Prostate gland (tissue), 2 donors: ENCODE measurements around the gene OR8S1.

ENCODE experiments used
- POLR2AphosphoS5 ChIP-seq: sonication (generic); formaldehyde crosslinking; IDR thresholded peaks from one replicate; pipeline ENCODE4 v1.6.1; 2017; ENCODE audit warnings: antibody characterized with exemption
- TF ChIP-seq, protein P1 (sequence below), 4 experiments: fragments of 200-600 bp in 2 of 4; fragments of 450-650 bp in 2 of 4; sonication (generic) in 2 of 4; IDR thresholded peaks; 1 replicate in 3 of 4; 2 replicates in 1 of 4; pipeline ENCODE4 v1.5.1; 2016 to 2019; ENCODE audit warnings: antibody characterized with exemption in 4 of 4, mild to moderate bottlenecking in 2 of 4, moderate library complexity in 2 of 4

DNA sequence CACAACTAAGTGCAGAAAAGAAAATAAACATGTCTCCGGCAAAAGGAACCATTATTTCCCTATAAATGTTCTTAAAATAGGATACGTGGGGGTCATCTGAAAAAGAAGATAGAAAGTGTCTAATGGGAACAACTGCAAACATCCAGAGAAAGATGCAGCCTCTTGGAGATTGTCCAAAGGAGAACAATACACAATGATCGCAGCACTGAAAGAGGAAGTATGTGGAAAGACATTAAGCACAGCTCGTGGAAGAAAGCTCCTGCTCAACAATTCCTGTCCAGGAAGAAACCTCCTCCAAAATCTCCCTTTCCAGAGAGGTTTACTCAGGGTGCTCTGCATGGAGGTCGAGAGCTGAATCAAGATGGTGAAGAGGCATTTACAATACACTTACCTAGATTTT is 46.9 kb downstream of the OR8S1 start:
- TF ChIP-seq POLR2AphosphoS5: no peak
- TF ChIP-seq, protein P1, sequence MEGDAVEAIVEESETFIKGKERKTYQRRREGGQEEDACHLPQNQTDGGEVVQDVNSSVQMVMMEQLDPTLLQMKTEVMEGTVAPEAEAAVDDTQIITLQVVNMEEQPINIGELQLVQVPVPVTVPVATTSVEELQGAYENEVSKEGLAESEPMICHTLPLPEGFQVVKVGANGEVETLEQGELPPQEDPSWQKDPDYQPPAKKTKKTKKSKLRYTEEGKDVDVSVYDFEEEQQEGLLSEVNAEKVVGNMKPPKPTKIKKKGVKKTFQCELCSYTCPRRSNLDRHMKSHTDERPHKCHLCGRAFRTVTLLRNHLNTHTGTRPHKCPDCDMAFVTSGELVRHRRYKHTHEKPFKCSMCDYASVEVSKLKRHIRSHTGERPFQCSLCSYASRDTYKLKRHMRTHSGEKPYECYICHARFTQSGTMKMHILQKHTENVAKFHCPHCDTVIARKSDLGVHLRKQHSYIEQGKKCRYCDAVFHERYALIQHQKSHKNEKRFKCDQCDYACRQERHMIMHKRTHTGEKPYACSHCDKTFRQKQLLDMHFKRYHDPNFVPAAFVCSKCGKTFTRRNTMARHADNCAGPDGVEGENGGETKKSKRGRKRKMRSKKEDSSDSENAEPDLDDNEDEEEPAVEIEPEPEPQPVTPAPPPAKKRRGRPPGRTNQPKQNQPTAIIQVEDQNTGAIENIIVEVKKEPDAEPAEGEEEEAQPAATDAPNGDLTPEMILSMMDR (IDR thresholded peaks at IDR 0.05): no peak
